OCI-LY7 (cell line): ENCODE measurements around the gene RNFT2. TPM values are rescaled to one million over a fixed set of nuclear protein-coding genes. Genes with fewer than 3 reads are reported as not detected.
A peak's percentile ranks its signal among the peaks of the same experiment; 100 is the strongest.

Experiments
- BruUV-seq: library from RNA; stranded (reverse); fragments of 400-500 nt; replicated peaks from 2 replicates; lab custom pipeline; 2021; lab: Mats Ljungman, UMichigan
- CTCF ChIA-PET: fragments of 300-600 bp; sonication (Branson Sonifier 250); formaldehyde crosslinking; loops from one replicate; lab custom pipeline; 2022; ENCODE audit warnings: antibody characterized with exemption; ENCODE audit not compliant: unreplicated experiment; lab: Charles Lee
- POLR2A ChIA-PET: fragments of 300-600 bp; sonication (Branson Sonifier 250); formaldehyde crosslinking; loops from one replicate; lab custom pipeline; 2022; ENCODE audit warnings: antibody characterized with exemption; lab: Charles Lee
- DNase-seq: peaks from one replicate; pipeline ENCODE4 v3.0.0-alpha.2; 2015; ENCODE audit warnings: low spot score
- H2AFZ ChIP-seq: fragments of 200-600 bp; sonication (generic), shearing (Covaris generic); 2 replicates; pipeline ENCODE4 v1.6.1; 2014; ENCODE audit warnings: mild to moderate bottlenecking, antibody characterized with exemption, low read length, moderate library complexity
- H3K27ac ChIP-seq: fragments of 200-600 bp; sonication (generic); 2 replicates; pipeline ENCODE4 v1.5.1; 2014; ENCODE audit warnings: mixed run types, low read depth, mild to moderate bottlenecking, moderate library complexity, low read length, inconsistent platforms; ENCODE audit not compliant: poor library complexity, severe bottlenecking
- H3K36me3 ChIP-seq: fragments of 200-600 bp; sonication (generic); 2 replicates; pipeline ENCODE4 v1.6.1; 2014; ENCODE audit warnings: mild to moderate bottlenecking, antibody characterized with exemption, low read length, moderate library complexity, mixed read lengths; ENCODE audit not compliant: insufficient read depth
- H3K4me1 ChIP-seq: fragments of 200-600 bp; sonication (generic); 2 replicates; pipeline ENCODE4 v1.5.1; 2014; ENCODE audit warnings: mild to moderate bottlenecking, low read length; ENCODE audit not compliant: insufficient read depth, poor library complexity, severe bottlenecking
- H3K4me2 ChIP-seq: fragments of 200-600 bp; sonication (generic); 2 replicates; pipeline ENCODE4 v1.6.1; 2014; ENCODE audit warnings: mild to moderate bottlenecking, low read length
- H3K4me3 ChIP-seq: fragments of 200-600 bp; sonication (generic); 2 replicates; pipeline ENCODE4 v1.5.1; 2014; ENCODE audit warnings: mild to moderate bottlenecking, low read depth, low read length; ENCODE audit not compliant: poor library complexity, severe bottlenecking
- H3K79me2 ChIP-seq: fragments of 200-600 bp; sonication (generic); 2 replicates; pipeline ENCODE4 v1.6.1; 2016; ENCODE audit warnings: low read depth, mild to moderate bottlenecking, low read length, moderate library complexity, mixed read lengths; ENCODE audit not compliant: insufficient read depth
- H3K9me2 ChIP-seq: fragments of 200-600 bp; sonication (generic); 2 replicates; pipeline ENCODE4 v1.6.1; 2016; ENCODE audit warnings: mild to moderate bottlenecking, low read length, mixed read lengths; ENCODE audit not compliant: insufficient read depth
- H3K9me3 ChIP-seq: fragments of 200-600 bp; sonication (generic); 2 replicates; pipeline ENCODE4 v1.6.1; 2014; ENCODE audit warnings: mild to moderate bottlenecking, mixed run types, low read length, mixed read lengths
- H4K20me1 ChIP-seq: fragments of 200-600 bp; sonication (generic); 2 replicates; pipeline ENCODE4 v1.6.1; 2014; ENCODE audit warnings: mild to moderate bottlenecking, antibody characterized with exemption, low read length, moderate library complexity, mixed read lengths; ENCODE audit not compliant: insufficient read depth
- EZH2phosphoT487 ChIP-seq: fragments of 200-600 bp; sonication (generic); IDR thresholded peaks from 2 replicates; pipeline ENCODE4 v1.6.1; 2018; ENCODE audit warnings: low read depth, borderline replicate concordance, mild to moderate bottlenecking, mixed run types, antibody characterized with exemption, low read length, moderate library complexity, mixed read lengths
- intact Hi-C: fragments of 100-400 bp; cut with micrococcal nuclease; formaldehyde crosslinking; loops from one replicate; pipeline ENCODE4 v1.10.0; 2022; ENCODE audit not compliant: unreplicated experiment
- total RNA-seq, 2 experiments: library from RNA; depleted of rRNA in 1 of 2; stranded (reverse); fragments of >200 nt in 1 of 2; shearing (Covaris generic) in 1 of 2; gene quantifications; 2 replicates each; pipeline ENCODE4 v1.2.3, GENCODE V29; 2014 to 2022
- TF ChIP-seq, protein P1 (sequence below): fragments of 200-600 bp; sonication (generic); conservative IDR thresholded peaks from 2 replicates; pipeline ENCODE4 v1.5.1; 2014; ENCODE audit warnings: mild to moderate bottlenecking, antibody characterized with exemption, low read length, moderate library complexity, mixed read lengths

Gene RNFT2
- total RNA-seq, 2 experiments from 2014 or later: 40.2 to 62.2 TPM

GRCh38 chr12:116881877-116882507 is 143.9 kb downstream of the RNFT2 start:
- CTCF ChIA-PET: interaction anchor here (0.8 to 1.8 kb wide), 3 partner anchors 173 to 181 kb away, joined by 4 to 13 read pairs (median 4); no protein-coding TSS in a partner anchor
- peak overlapping the region; percentile 76 for H3K4me3 ChIP-seq

DNA sequence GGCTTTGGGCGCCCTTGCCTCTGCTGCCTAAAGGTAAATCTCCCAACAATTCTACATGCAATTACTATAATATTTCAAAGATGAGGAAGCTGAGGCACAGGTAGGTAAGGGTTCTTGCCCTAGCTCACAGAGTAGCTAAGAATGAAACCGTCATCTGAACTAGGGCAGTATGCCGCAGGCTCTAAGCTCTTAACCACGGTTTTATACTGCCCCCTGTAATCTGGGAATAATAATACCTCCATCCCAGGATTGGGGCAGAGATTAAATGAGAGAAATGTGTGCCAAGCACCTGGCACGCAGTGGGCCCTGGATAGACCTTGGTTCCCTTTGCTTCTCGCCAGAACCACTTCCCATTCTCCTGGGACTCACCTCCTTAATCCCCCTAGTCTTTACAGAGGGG is 144.6 kb downstream of the RNFT2 start:
- no peak overlapping the region for H3K27ac ChIP-seq
- peak; percentile 75 for DNase-seq
- no peak overlapping the region for H2AFZ ChIP-seq
- intact Hi-C loops: loop anchor here (1.0 to 10.0 kb wide), 2 partner anchors 179 to 232 kb away; no protein-coding TSS in a partner anchor
- H3K79me2 ChIP-seq: no peaks in the 10 kb centered on the region; the same call in 1 of the 2 replicates
- no peaks in the 10 kb centered on the region for H3K9me3 ChIP-seq
- peak overlapping the region; percentile 96 for H3K4me2 ChIP-seq
- H4K20me1 ChIP-seq: no peaks in the 10 kb centered on the region
- TF ChIP-seq EZH2phosphoT487: no peak
- TF ChIP-seq, protein P1, sequence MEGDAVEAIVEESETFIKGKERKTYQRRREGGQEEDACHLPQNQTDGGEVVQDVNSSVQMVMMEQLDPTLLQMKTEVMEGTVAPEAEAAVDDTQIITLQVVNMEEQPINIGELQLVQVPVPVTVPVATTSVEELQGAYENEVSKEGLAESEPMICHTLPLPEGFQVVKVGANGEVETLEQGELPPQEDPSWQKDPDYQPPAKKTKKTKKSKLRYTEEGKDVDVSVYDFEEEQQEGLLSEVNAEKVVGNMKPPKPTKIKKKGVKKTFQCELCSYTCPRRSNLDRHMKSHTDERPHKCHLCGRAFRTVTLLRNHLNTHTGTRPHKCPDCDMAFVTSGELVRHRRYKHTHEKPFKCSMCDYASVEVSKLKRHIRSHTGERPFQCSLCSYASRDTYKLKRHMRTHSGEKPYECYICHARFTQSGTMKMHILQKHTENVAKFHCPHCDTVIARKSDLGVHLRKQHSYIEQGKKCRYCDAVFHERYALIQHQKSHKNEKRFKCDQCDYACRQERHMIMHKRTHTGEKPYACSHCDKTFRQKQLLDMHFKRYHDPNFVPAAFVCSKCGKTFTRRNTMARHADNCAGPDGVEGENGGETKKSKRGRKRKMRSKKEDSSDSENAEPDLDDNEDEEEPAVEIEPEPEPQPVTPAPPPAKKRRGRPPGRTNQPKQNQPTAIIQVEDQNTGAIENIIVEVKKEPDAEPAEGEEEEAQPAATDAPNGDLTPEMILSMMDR: peak; percentile 71
- H3K36me3 ChIP-seq: peaks cover 7% of the 10 kb centered on the region; the same call in 1 of the 2 replicates
- peaks cover 50% of the 10 kb centered on the region for H3K4me1 ChIP-seq
- H3K4me3 ChIP-seq: no peak overlapping the region
- ChIA-PET CTCF (interaction anchor here (0.8 to 1.8 kb wide), 3 partner anchors 173 to 181 kb away, joined by 4 to 13 read pairs (median 4); no protein-coding TSS in a partner anchor), POLR2A (interaction anchor here (0.6 to 1.1 kb wide), 7 partner anchors 9 to 181 kb away, joined by 3 to 4 read pairs (median 4); no protein-coding TSS in a partner anchor)
- H3K9me2 ChIP-seq: no peaks in the 10 kb centered on the region
- no TSS peak for BruUV-seq

More at GRCh38 chr12:116881877-116882507, 143.9 kb downstream of the RNFT2 start:
- intact Hi-C loops: loop anchor here (1.0 to 10.0 kb wide), 6 partner anchors 63 to 233 kb away; partner anchors contain the start of genes RNFT2 and SPRING1
- TF ChIP-seq EZH2phosphoT487: no peak
- TF ChIP-seq, protein P1: no peak
- Histone ChIP-seq H2AFZ (peak overlapping the region; percentile 50; the same call in 1 of the 2 replicates), H3K9me2 (no peaks in the 10 kb centered on the region), H3K4me2 (peak overlapping the region; percentile 96), H3K36me3 (peaks cover 12% of the 10 kb centered on the region), H3K27ac (peak overlapping the region; percentile 9), H3K79me2 (no peaks in the 10 kb centered on the region; the same call in 1 of the 2 replicates), H3K4me1 (peaks cover 50% of the 10 kb centered on the region), H3K9me3 (no peaks in the 10 kb centered on the region), H4K20me1 (no peaks in the 10 kb centered on the region)
- no TSS peak for BruUV-seq
- POLR2A ChIA-PET: interaction anchor here (0.7 to 1.1 kb wide), 6 partner anchors 10 to 181 kb away, joined by 3 to 4 read pairs (median 4); no protein-coding TSS in a partner anchor
- DNase-seq: peak; percentile 37
